Upper lobe of left lung (tissue), 4 donors: ENCODE results near the gene TGM2.

ENCODE experiments used
- CTCF ChIP-seq, 6 experiments: fragments of 450-650 bp in 4 of 6; fragments of 200-600 bp in 2 of 6; sonication (generic) in 2 of 6; IDR thresholded peaks; one replicate each; pipeline ENCODE4 v1.5.1; 2016 to 2019; ENCODE audit warnings: antibody characterized with exemption in 6 of 6
- POLR2AphosphoS5 ChIP-seq, 2 donors: sonication (generic); formaldehyde crosslinking; IDR thresholded peaks; one replicate each; pipeline ENCODE4 v1.5.1; 2017; ENCODE audit warnings: antibody characterized with exemption in 2 of 2

GRCh38 chr20:38208088-38208487 lies 43.0 kb upstream of the TGM2 start:
- TF ChIP-seq POLR2AphosphoS5 (IDR thresholded peaks at IDR 0.05) (no peak), CTCF (IDR thresholded peaks at IDR 0.05) (no peak)
